Adipocyte (in vitro differentiated cells): Measurements from ENCODE around the gene PIK3CD.
A peak's percentile ranks its signal among the peaks of the same experiment; 100 is the strongest.

Experiments used
- DNase-seq: peaks from one replicate; pipeline ENCODE4 v3.0.0-alpha.2; 2015; ENCODE audit warnings: low read depth
- H3K27me3 ChIP-seq: replicated peaks from 2 replicates; pipeline ENCODE4 v1.7.0; 2013; ENCODE audit warnings: mild to moderate bottlenecking, low read length, moderate library complexity; ENCODE audit not compliant: control insufficient read depth, insufficient read depth
- H3K36me3 ChIP-seq: 2 replicates; pipeline ENCODE4 v1.7.0; 2013; ENCODE audit warnings: low read length, mild to moderate bottlenecking, moderate library complexity; ENCODE audit not compliant: control insufficient read depth, insufficient read depth, severe bottlenecking
- H3K4me1 ChIP-seq: 2 replicates; pipeline ENCODE4 v1.7.0; 2013; ENCODE audit warnings: mild to moderate bottlenecking, low read length, moderate library complexity; ENCODE audit not compliant: control insufficient read depth, insufficient read depth
- H3K4me3 ChIP-seq: 2 replicates; pipeline ENCODE4 v1.7.0; 2013; ENCODE audit warnings: mild to moderate bottlenecking, low read length, moderate library complexity
- H3K9ac ChIP-seq: 2 replicates; pipeline ENCODE4 v1.7.0; 2013; ENCODE audit warnings: mild to moderate bottlenecking, low read length, moderate library complexity
- H3K9me3 ChIP-seq: 2 replicates; pipeline ENCODE4 v1.7.0; 2013; ENCODE audit warnings: mild to moderate bottlenecking, low read length, moderate library complexity; ENCODE audit not compliant: control insufficient read depth

The PIK3CD gene

GRCh38 chr1:9691108-9691445, 39.5 kb downstream of the PIK3CD start:
- peak; percentile 50 for DNase-seq
- Histone ChIP-seq H3K27me3 (no peaks in the 10 kb centered on the region), H3K4me1 (peaks cover 30% of the 10 kb centered on the region), H3K9me3 (no peaks in the 10 kb centered on the region), H3K9ac (peak overlapping the region; percentile 82), H3K36me3 (no peaks in the 10 kb centered on the region), H3K4me3 (no peak overlapping the region)

- Histone ChIP-seq H3K4me3 (no peak overlapping the region), H3K27me3 (no peaks in the 10 kb centered on the region), H3K4me1 (peaks cover 30% of the 10 kb centered on the region), H3K9me3 (no peaks in the 10 kb centered on the region), H3K36me3 (no peaks in the 10 kb centered on the region), H3K9ac (no peak overlapping the region)
- no peak for DNase-seq
Observed at GRCh38 chr1:9691691-9692090, 40.2 kb downstream of the PIK3CD start.

GRCh38 chr1:9696793-9697192, 45.3 kb downstream of the PIK3CD start:
- Histone ChIP-seq H3K4me3 (no peak overlapping the region), H3K9me3 (no peaks in the 10 kb centered on the region), H3K9ac (no peak overlapping the region), H3K4me1 (peaks cover 8% of the 10 kb centered on the region), H3K27me3 (no peaks in the 10 kb centered on the region), H3K36me3 (no peaks in the 10 kb centered on the region)
- no peak for DNase-seq

DNA sequence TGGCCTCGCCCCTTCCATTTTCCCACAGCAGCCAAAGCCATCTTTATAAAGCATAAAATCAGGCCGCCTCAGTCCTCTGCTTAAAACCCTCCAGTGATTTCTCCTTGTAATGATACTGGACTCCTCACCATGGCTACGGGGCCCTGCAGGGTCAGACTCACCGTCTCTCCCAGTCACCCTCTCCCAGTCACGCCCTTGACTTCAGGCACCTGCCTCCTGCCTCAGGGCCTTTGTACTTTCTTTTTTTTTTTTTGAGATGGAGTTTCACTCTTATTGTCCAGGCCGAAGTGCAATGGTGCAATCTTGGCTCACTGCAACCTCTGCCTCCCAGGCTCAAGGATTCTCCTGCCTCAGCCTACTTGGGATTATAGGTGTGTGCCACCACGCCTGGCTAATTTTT, 47.8 kb downstream of the PIK3CD start:
- no peaks in the 10 kb centered on the region for H3K27me3 ChIP-seq
- H3K9ac ChIP-seq, result no peak overlapping the region
- H3K4me3 ChIP-seq, result no peak overlapping the region
- peaks cover 8% of the 10 kb centered on the region for H3K4me1 ChIP-seq
- DNase-seq, result no peak
- no peaks in the 10 kb centered on the region for H3K9me3 ChIP-seq
- H3K36me3 ChIP-seq, result no peaks in the 10 kb centered on the region

- no peak overlapping the region for H3K4me3 ChIP-seq
- H3K27me3 ChIP-seq, result no peaks in the 10 kb centered on the region
- H3K9me3 ChIP-seq, result no peaks in the 10 kb centered on the region
- H3K9ac ChIP-seq, result no peak overlapping the region
- no peaks in the 10 kb centered on the region for H3K36me3 ChIP-seq
- peaks cover 8% of the 10 kb centered on the region for H3K4me1 ChIP-seq
- peak; percentile 66 for DNase-seq
Observed at GRCh38 chr1:9700340-9700739, 48.8 kb downstream of the PIK3CD start.

DNA sequence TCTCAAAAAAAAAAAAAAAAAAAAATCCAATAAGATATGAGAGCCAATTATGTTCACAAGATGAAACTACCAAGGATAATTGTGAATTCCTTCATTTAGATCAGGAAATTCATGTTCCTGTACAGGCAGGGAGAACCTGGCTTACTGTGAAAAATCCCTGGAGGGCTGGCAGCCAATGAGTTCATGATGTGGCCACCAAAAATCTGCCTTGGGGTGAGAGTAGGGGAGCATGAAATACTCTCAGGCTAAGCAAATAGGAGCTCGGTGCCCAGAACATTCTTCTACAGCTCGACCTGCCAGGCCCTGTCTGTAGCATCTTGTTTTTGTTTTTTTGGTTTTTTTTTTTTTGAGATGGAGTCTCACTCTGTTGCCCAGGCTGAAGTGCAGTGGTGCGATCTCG, 50.1 kb downstream of the PIK3CD start:
- Histone ChIP-seq H3K9ac (no peak overlapping the region), H3K27me3 (no peaks in the 10 kb centered on the region), H3K36me3 (no peaks in the 10 kb centered on the region), H3K4me3 (no peak overlapping the region), H3K4me1 (peaks cover 8% of the 10 kb centered on the region), H3K9me3 (no peaks in the 10 kb centered on the region)
- peak; percentile 51 for DNase-seq

GRCh38 chr1:9703165-9703509, 51.6 kb downstream of the PIK3CD start:
- H3K9ac ChIP-seq, result no peak overlapping the region

DNA sequence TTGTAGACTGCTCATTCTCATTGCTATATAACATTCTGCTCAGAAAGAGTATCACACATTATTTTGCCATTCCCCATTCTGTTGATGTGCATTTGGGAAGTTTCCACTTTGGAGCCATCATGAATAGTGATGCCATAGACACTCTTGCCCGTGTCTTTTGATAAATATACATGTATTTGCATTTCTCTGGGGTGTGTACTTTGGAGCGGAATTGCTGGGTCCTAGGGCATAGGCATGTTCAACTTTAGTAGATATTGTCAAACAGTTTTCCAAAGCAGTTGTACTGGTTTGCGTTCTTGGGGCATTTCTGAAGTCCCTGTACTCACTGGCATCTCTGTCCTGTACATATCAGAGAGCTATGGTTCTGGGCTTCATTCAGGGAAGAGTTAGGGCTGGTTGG, 52.1 kb downstream of the PIK3CD start:
- Histone ChIP-seq H3K9me3 (no peaks in the 10 kb centered on the region), H3K27me3 (no peaks in the 10 kb centered on the region), H3K4me3 (no peak overlapping the region), H3K9ac (no peak overlapping the region), H3K4me1 (peaks cover 8% of the 10 kb centered on the region), H3K36me3 (no peaks in the 10 kb centered on the region)
- no peak for DNase-seq

More at GRCh38 chr1:9703165-9703509, 51.6 kb downstream of the PIK3CD start:
- Histone ChIP-seq H3K9me3 (no peaks in the 10 kb centered on the region), H3K4me3 (no peak overlapping the region), H3K36me3 (no peaks in the 10 kb centered on the region), H3K27me3 (no peaks in the 10 kb centered on the region), H3K4me1 (peaks cover 8% of the 10 kb centered on the region)
- no peak for DNase-seq

DNA sequence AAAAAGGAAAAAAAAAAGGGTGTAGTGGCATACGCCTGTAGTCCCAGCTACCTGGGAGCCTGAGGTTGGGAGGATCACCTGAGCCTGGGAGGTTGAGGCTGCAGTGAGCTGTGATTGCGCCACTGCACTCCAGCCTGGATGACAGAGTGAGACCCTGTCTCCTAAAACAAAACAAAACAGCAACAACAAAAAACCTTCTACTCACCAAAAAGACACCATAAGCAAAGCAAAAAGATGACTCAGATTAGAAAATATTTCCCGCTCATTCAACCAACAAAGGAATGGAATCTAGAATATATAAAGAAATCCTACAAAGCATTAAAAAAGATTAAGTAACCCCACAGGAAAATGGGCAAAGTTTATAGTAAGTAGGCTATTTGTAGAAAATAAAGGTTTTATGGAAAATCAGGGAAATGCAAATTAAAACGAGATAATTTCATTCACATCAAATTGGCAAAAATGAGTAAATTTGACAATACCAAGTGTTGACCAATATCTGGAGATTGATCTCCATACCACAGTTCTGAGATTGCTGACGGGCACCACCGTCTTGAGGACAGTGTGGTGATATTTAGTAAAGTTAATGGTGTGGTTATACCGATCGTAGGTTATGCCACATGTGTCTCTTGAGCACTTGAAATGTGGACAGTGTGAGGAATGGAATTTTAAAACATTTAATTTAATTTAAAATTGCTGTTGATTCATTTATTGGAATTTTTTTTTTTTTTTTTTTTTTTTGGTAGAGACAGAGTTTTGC, 54.0 kb downstream of the PIK3CD start:
- no peak overlapping the region for H3K4me3 ChIP-seq
- H3K4me1 ChIP-seq, result peaks cover 2% of the 10 kb centered on the region
- DNase-seq, result peak; percentile 75
- no peak overlapping the region for H3K9ac ChIP-seq
- H3K27me3 ChIP-seq, result no peaks in the 10 kb centered on the region
- peaks cover 3% of the 10 kb centered on the region for H3K36me3 ChIP-seq
- H3K9me3 ChIP-seq, result no peaks in the 10 kb centered on the region

- Histone ChIP-seq H3K4me3 (no peak overlapping the region), H3K9ac (no peak overlapping the region), H3K9me3 (no peaks in the 10 kb centered on the region), H3K27me3 (no peaks in the 10 kb centered on the region), H3K4me1 (no peaks in the 10 kb centered on the region), H3K36me3 (peaks cover 3% of the 10 kb centered on the region)
- DNase-seq, result no peak
Observed at GRCh38 chr1:9706178-9706577, 54.6 kb downstream of the PIK3CD start.

GRCh38 chr1:9710037-9710436, 58.5 kb downstream of the PIK3CD start:
- Histone ChIP-seq H3K9me3 (no peaks in the 10 kb centered on the region), H3K4me3 (no peak overlapping the region), H3K36me3 (peaks cover 3% of the 10 kb centered on the region), H3K9ac (no peak overlapping the region), H3K27me3 (no peaks in the 10 kb centered on the region), H3K4me1 (no peaks in the 10 kb centered on the region)
- no peak for DNase-seq

DNA sequence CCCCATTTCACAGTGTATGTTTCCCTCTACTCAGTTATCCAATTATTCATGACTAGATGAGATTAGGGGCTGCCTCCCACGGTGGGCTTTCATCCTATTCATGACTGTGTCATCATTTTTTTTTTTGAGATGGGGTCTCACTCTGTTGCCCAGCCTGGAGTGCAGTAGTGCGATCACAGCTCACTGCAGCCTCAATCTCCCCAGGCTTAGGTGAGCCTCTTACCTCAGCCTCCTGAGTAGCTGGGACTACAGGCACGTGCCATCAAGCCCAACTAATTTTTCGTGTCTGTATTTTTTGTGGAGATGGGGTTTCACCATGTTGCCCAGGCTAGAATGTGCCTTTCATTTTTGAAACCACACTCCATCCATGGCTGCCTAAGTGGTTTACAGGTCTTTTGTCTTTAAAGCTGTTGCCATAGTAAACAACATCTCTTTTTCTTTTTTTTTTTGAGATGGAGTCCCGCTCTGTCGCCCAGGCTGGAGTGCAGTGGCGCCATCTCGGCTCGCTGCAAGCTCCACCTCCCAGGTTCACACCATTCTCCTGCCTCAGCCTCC, 60.0 kb downstream of the PIK3CD start:
- Histone ChIP-seq H3K9me3 (no peaks in the 10 kb centered on the region), H3K4me3 (no peak overlapping the region), H3K4me1 (no peaks in the 10 kb centered on the region), H3K27me3 (no peaks in the 10 kb centered on the region), H3K36me3 (peaks cover 3% of the 10 kb centered on the region), H3K9ac (no peak overlapping the region)
- no peak for DNase-seq
